Peyer's patch (tissue), 4 donors: ENCODE data around the gene CSK.

Source experiments
- POLR2A ChIP-seq, 2 donors: fragments of 450-650 bp; IDR thresholded peaks; one replicate each; pipeline ENCODE4 v1.5.1; 2017; ENCODE audit warnings: antibody characterized with exemption in 2 of 2, mild to moderate bottlenecking in 2 of 2, moderate library complexity in 2 of 2
- TF ChIP-seq, protein P1 (sequence below), 6 experiments: fragments of 450-650 bp in 4 of 6; fragments of 200-600 bp in 2 of 6; sonication (generic) in 1 of 6; IDR thresholded peaks; one replicate each; pipeline ENCODE4 v1.5.1; 2017 to 2019; ENCODE audit warnings: antibody characterized with exemption in 6 of 6, mild to moderate bottlenecking in 3 of 6, moderate library complexity in 1 of 6

DNA sequence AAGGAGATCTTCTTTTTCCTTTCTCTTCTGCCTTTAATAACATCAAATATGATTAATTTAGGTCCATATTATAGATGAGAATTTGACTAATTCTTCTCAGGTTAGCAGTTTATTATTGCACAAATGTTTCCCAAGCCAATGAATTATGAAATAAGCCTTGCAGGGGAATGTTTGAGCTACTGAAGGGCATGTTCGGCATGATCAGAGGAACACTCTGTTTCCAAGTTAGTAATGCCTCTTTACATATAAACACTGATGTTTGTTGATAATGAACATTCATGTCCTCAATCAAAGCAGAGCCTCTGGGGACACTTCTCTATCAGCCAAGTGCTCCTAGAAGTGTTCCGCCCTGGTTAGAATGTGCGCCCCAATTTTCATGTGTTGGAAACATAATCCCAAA lies 46.6 kb upstream of the CSK start:
- TF ChIP-seq POLR2A (IDR thresholded peaks at IDR 0.05): no peak
- TF ChIP-seq, protein P1, sequence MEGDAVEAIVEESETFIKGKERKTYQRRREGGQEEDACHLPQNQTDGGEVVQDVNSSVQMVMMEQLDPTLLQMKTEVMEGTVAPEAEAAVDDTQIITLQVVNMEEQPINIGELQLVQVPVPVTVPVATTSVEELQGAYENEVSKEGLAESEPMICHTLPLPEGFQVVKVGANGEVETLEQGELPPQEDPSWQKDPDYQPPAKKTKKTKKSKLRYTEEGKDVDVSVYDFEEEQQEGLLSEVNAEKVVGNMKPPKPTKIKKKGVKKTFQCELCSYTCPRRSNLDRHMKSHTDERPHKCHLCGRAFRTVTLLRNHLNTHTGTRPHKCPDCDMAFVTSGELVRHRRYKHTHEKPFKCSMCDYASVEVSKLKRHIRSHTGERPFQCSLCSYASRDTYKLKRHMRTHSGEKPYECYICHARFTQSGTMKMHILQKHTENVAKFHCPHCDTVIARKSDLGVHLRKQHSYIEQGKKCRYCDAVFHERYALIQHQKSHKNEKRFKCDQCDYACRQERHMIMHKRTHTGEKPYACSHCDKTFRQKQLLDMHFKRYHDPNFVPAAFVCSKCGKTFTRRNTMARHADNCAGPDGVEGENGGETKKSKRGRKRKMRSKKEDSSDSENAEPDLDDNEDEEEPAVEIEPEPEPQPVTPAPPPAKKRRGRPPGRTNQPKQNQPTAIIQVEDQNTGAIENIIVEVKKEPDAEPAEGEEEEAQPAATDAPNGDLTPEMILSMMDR (IDR thresholded peaks at IDR 0.05): no peak
